Prostate gland (tissue), 2 donors: ENCODE measurements around the gene MUC6.

Experiments
- CTCF ChIP-seq, 4 experiments: fragments of 200-600 bp in 2 of 4; fragments of 450-650 bp in 2 of 4; sonication (generic) in 2 of 4; IDR thresholded peaks; 1 replicate in 3 of 4; 2 replicates in 1 of 4; pipeline ENCODE4 v1.5.1; 2016 to 2019; ENCODE audit warnings: antibody characterized with exemption in 4 of 4, mild to moderate bottlenecking in 2 of 4, moderate library complexity in 2 of 4
- POLR2AphosphoS5 ChIP-seq: sonication (generic); formaldehyde crosslinking; IDR thresholded peaks from one replicate; pipeline ENCODE4 v1.6.1; 2017; ENCODE audit warnings: antibody characterized with exemption

- TF ChIP-seq CTCF (IDR thresholded peaks at IDR 0.05) (no peak), POLR2AphosphoS5 (no peak)
These were observed 51.1 kb downstream of the MUC6 start for GRCh38 chr11:985406-985805.
